NCI-H748 (cell line): ENCODE data around the gene HNRNPAB.
A peak's percentile ranks its signal among the peaks of the same experiment; 100 is the strongest.

Source experiments
- DNase-seq: peaks from one replicate; lab custom pipeline; 2025; ENCODE audit not compliant: unreplicated experiment; lab: John Stamatoyannopoulos, UW

Gene HNRNPAB

GRCh38 chr5:178204182-178204934, at the start of gene HNRNPAB:
TSS of gene HNRNPAB (plus strand) at chr5:178204533. CDS start at chr5:178204838, 305 bp downstream.
- DNase-seq: peak; percentile 96

- DNase-seq: no peak
Observed at GRCh38 chr5:178155065-178155464, 49.3 kb upstream of the HNRNPAB start.

GRCh38 chr5:178160176-178160575, 44.2 kb upstream of the HNRNPAB start:
- no peak for DNase-seq

GRCh38 chr5:178162481-178162880, 41.9 kb upstream of the HNRNPAB start:
- DNase-seq: no peak

- peak; percentile 89 for DNase-seq
Observed at GRCh38 chr5:178163772-178164735, 40.3 kb upstream of the HNRNPAB start.

GRCh38 chr5:178165581-178165980, 38.8 kb upstream of the HNRNPAB start:
- DNase-seq: no peak

- DNase-seq: no peak
Observed at GRCh38 chr5:178170455-178170854, 33.9 kb upstream of the HNRNPAB start.

- no peak for DNase-seq
Observed at GRCh38 chr5:178174456-178174855, 29.9 kb upstream of the HNRNPAB start.

- no peak for DNase-seq
Observed at GRCh38 chr5:178176791-178177190, 27.5 kb upstream of the HNRNPAB start.

GRCh38 chr5:178177569-178177968, 26.8 kb upstream of the HNRNPAB start:
- no peak for DNase-seq

GRCh38 chr5:178180141-178180863, 24.0 kb upstream of the HNRNPAB start:
- peak; percentile 18 for DNase-seq

GRCh38 chr5:178182158-178182876, 22.0 kb upstream of the HNRNPAB start:
- no peak for DNase-seq

GRCh38 chr5:178186427-178186826, 17.9 kb upstream of the HNRNPAB start:
- no peak for DNase-seq

GRCh38 chr5:178187014-178187413, 17.3 kb upstream of the HNRNPAB start, which contains the start of gene GMCL2:
TSS of gene GMCL2 (minus strand) at chr5:178187371. CDS start at chr5:178187299, 72 bp downstream.
- no peak for DNase-seq

GRCh38 chr5:178189433-178189832, 14.9 kb upstream of the HNRNPAB start:
- DNase-seq: no peak

- DNase-seq: no peak
Observed at GRCh38 chr5:178191661-178192060, 12.7 kb upstream of the HNRNPAB start.

- DNase-seq: no peak
Observed at GRCh38 chr5:178192244-178192643, 12.1 kb upstream of the HNRNPAB start.

GRCh38 chr5:178192787-178193186, 11.5 kb upstream of the HNRNPAB start:
- DNase-seq: no peak

- no peak for DNase-seq
Observed at GRCh38 chr5:178193251-178193809, 11.0 kb upstream of the HNRNPAB start.

GRCh38 chr5:178194026-178194425, 10.3 kb upstream of the HNRNPAB start:
- no peak for DNase-seq
